Endodermal cell (in vitro differentiated cells): ENCODE results near the gene KCNQ5. TPM values are rescaled to one million over a fixed set of nuclear protein-coding genes. Genes with fewer than 3 reads are reported as not detected.

ENCODE experiments used
- DNase-seq: peaks from one replicate; pipeline ENCODE4 v3.0.0-alpha.2; 2017
- H3K27ac ChIP-seq: 2 replicates; pipeline ENCODE4 v1.5.1; 2013; ENCODE audit warnings: mild to moderate bottlenecking, low read depth, low read length, moderate library complexity
- H3K27me3 ChIP-seq: 2 replicates; pipeline ENCODE4 v1.6.1; 2013; ENCODE audit warnings: mild to moderate bottlenecking, low read length, moderate library complexity; ENCODE audit not compliant: insufficient read depth, control insufficient read depth, poor library complexity, severe bottlenecking
- H3K36me3 ChIP-seq: 2 replicates; pipeline ENCODE4 v1.7.0; 2013; ENCODE audit warnings: mild to moderate bottlenecking, low read length, moderate library complexity; ENCODE audit not compliant: control insufficient read depth, insufficient read depth
- H3K4me1 ChIP-seq: one replicate; pipeline ENCODE4 v1.7.0; 2013; ENCODE audit warnings: low read length; ENCODE audit not compliant: control insufficient read depth, insufficient read depth
- H3K4me3 ChIP-seq: 2 replicates; pipeline ENCODE4 v1.5.1; 2013; ENCODE audit warnings: mild to moderate bottlenecking, low read length, moderate library complexity
- H3K9ac ChIP-seq: 2 replicates; pipeline ENCODE4 v1.6.1; 2013; ENCODE audit warnings: mild to moderate bottlenecking, low read length, moderate library complexity; ENCODE audit not compliant: poor library complexity, severe bottlenecking; ENCODE audit errors: extremely low read depth
- H3K9me3 ChIP-seq: 2 replicates; pipeline ENCODE4 v1.6.1; 2013; ENCODE audit warnings: mild to moderate bottlenecking, low read length, moderate library complexity; ENCODE audit not compliant: control insufficient read depth
- H3K27ac Mint-ChIP-seq: 2 replicates; pipeline ENCODE4 v1.8.0; 2020; ENCODE audit warnings: mixed read lengths
- H3K27me3 Mint-ChIP-seq: 2 replicates; pipeline ENCODE4 v1.8.0; 2021; ENCODE audit warnings: mild to moderate bottlenecking, mixed read lengths; ENCODE audit not compliant: insufficient read depth
- H3K36me3 Mint-ChIP-seq: 2 replicates; pipeline ENCODE4 v1.8.0; 2020; ENCODE audit warnings: low read depth, mixed read lengths
- H3K4me1 Mint-ChIP-seq: 2 replicates; pipeline ENCODE4 v1.8.0; 2020; ENCODE audit warnings: mixed read lengths
- H3K4me3 Mint-ChIP-seq: 2 replicates; pipeline ENCODE4 v1.8.0; 2020; ENCODE audit warnings: mild to moderate bottlenecking, moderate library complexity, mixed read lengths
- H3K9me3 Mint-ChIP-seq: 2 replicates; pipeline ENCODE4 v1.8.0; 2020; ENCODE audit warnings: mild to moderate bottlenecking, mixed read lengths
- CTCF ChIP-seq: fragments of 200-600 bp; sonication (generic); conservative IDR thresholded peaks from 2 replicates; pipeline ENCODE4 v1.5.0; 2021; ENCODE audit warnings: antibody characterized with exemption, mild to moderate bottlenecking
- WGBS, 2 experiments: methylation state at CpG; one replicate each; pipeline versions ENCODE4 v1.1.5 to v1.1.7; 2013; ENCODE audit warnings: missing lambda C conversion rate in 2 of 2, mixed read lengths in 1 of 2; ENCODE audit not compliant: insufficient coverage in 1 of 2, insufficient read length in 1 of 2; 5-methylcytosine and 5-hydroxymethylcytosine counted together
- total RNA-seq, 2 donors: library from RNA; stranded (reverse); fragmentation: NEBNext Ultra II Directional in 1 of 2; extraction: Animal tissue kit (Norgen Biotek cat#: 25700) in 1 of 2; gene quantifications; 2 replicates in 1 of 2; 3 replicates in 1 of 2; pipeline ENCODE4 v1.2.1, GENCODE V29; 2021

Gene KCNQ5
- total RNA-seq, 2 donors from 2014 or later, result 2.4 to 8.3 TPM

DNA sequence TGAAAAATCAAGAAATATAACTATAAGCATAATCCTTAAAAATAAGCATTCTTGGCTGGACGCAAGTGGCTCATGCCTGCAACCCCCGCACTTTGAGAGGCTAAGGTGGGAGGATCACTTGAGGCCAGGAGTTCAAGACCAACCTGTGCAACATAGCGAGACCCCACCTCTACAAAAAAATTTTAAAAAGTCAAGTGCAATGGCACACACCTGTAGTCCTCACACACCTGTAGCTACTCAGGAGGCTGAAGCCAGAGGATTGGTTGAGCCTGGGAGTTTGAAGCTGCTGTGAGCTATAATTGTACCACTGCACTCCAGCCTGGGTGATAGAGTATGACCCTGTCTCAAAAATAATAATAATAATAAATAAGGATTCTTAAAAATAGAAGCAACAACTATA, 494.5 kb downstream of the KCNQ5 start:
- TF ChIP-seq CTCF, result no peak
- Histone ChIP-seq H3K4me3 (no peak overlapping the region), H3K9me3 (no peaks in the 10 kb centered on the region), H3K36me3 (no peaks in the 10 kb centered on the region), H3K4me1 (no peaks in the 10 kb centered on the region), H3K27ac (no peak overlapping the region), H3K9ac (no peak overlapping the region), H3K27me3 (no peaks in the 10 kb centered on the region)
- no peaks in the 10 kb centered on the region for H3K9me3 Mint-ChIP-seq
- H3K4me3 Mint-ChIP-seq, result no peak overlapping the region
- H3K4me1 Mint-ChIP-seq, result no peaks in the 10 kb centered on the region
- no peaks in the 10 kb centered on the region for H3K27me3 Mint-ChIP-seq
- DNase-seq, result no peak
- no peaks in the 10 kb centered on the region for H3K36me3 Mint-ChIP-seq
- WGBS, 2 experiments, result 98 to 100% methylated on average over 2 to 3 of the region's 3 CpGs
- no peak overlapping the region for H3K27ac Mint-ChIP-seq

- H3K36me3 ChIP-seq, result no peaks in the 10 kb centered on the region
- no peak for DNase-seq
- no peak overlapping the region for H3K9ac ChIP-seq
- H3K4me1 ChIP-seq, result no peaks in the 10 kb centered on the region
- no peak overlapping the region for H3K4me3 ChIP-seq
- H3K9me3 ChIP-seq, result no peaks in the 10 kb centered on the region
- Mint-ChIP-seq H3K4me3 (no peak overlapping the region), H3K4me1 (no peaks in the 10 kb centered on the region), H3K9me3 (no peaks in the 10 kb centered on the region), H3K27ac (no peak overlapping the region), H3K27me3 (no peaks in the 10 kb centered on the region), H3K36me3 (no peaks in the 10 kb centered on the region)
- TF ChIP-seq CTCF, result peak; percentile 30
- H3K27ac ChIP-seq, result no peak overlapping the region
- WGBS, 2 experiments, result 90 to 93% methylated on average over 4 of the region's 4 CpGs
- H3K27me3 ChIP-seq, result no peaks in the 10 kb centered on the region
Measured at GRCh38 chr6:73121421-73121993, 499.6 kb downstream of the KCNQ5 start.

DNA sequence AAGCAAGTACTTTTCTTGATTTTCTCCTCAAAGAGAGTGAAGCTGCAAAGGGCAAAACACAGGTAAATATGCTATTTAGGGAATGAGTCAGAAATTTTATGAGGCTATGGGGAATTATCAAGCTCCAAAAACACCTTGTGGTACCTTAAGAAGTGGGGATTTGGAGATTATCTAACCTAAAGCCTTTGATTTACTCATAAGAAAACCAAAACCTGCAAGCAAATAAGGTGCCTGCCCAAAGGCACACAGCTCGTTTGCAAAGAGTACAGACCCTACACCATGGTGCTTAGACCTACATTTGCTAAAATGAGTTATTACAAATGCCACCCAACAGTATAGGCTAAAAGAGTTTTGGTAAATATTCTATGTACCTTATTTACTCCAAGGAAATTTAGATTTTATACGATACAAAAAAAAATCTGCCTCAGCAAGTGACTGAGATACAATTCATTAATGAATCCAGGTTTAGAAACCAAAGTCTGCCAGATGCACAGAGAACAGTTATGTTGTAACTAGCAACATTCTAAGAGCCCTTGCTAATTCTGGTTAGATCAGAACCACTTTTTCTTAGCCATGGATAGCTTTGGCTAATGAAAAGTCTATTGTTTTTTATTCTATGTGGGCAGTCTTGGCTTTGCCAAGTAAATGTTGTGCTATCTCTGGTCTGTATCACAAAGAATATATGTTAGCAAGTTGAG, 501.9 kb downstream of the KCNQ5 start:
- Histone ChIP-seq H3K4me3 (no peak overlapping the region), H3K9me3 (no peaks in the 10 kb centered on the region), H3K27me3 (no peaks in the 10 kb centered on the region), H3K36me3 (no peaks in the 10 kb centered on the region), H3K27ac (no peak overlapping the region), H3K9ac (no peak overlapping the region), H3K4me1 (no peaks in the 10 kb centered on the region)
- H3K36me3 Mint-ChIP-seq, result no peaks in the 10 kb centered on the region
- no peak overlapping the region for H3K27ac Mint-ChIP-seq
- DNase-seq, result no peak
- H3K27me3 Mint-ChIP-seq, result peaks cover 2% of the 10 kb centered on the region
- H3K9me3 Mint-ChIP-seq, result no peaks in the 10 kb centered on the region
- no peak overlapping the region for H3K4me3 Mint-ChIP-seq
- 91% methylated on average over 2 of the region's 2 CpGs; no CpG with 5 or more reads in 1 of the 2 experiments for WGBS, 2 experiments
- TF ChIP-seq CTCF, result no peak
- H3K4me1 Mint-ChIP-seq, result no peaks in the 10 kb centered on the region
